Central memory CD8-positive, alpha-beta T cell (primary cell): ENCODE measurements around the gene HOXD1.

Experiments used
- ATAC-seq: fragments of 150-1000 bp; cut with Tn5 transposase; replicated peaks from 2 replicates; pipeline ENCODE4 v1.10.0; 2022; ENCODE audit warnings: mild to moderate bottlenecking, moderate FRiP score, moderate number of reproducible peaks; ENCODE audit not compliant: poor library complexity, severe bottlenecking; ENCODE audit errors: extremely low read depth
- DNase-seq, 2 donors: peaks; one replicate each; pipeline ENCODE4 v3.0.0; 2021; ENCODE audit warnings: low spot score in 2 of 2
- H3K27ac Mint-ChIP-seq: one replicate; pipeline ENCODE4 v1.8.0; 2022; ENCODE audit warnings: low read depth, mild to moderate bottlenecking, moderate library complexity, mixed read lengths
- H3K27me3 Mint-ChIP-seq: one replicate; pipeline ENCODE4 v1.8.0; 2022; ENCODE audit warnings: mixed read lengths
- H3K36me3 Mint-ChIP-seq: one replicate; pipeline ENCODE4 v1.8.0; 2022; ENCODE audit warnings: mild to moderate bottlenecking, moderate library complexity, mixed read lengths; ENCODE audit not compliant: insufficient read depth
- H3K4me1 Mint-ChIP-seq: one replicate; pipeline ENCODE4 v1.8.0; 2022; ENCODE audit warnings: mixed read lengths
- H3K4me3 Mint-ChIP-seq: one replicate; pipeline ENCODE4 v1.8.0; 2022; ENCODE audit warnings: mild to moderate bottlenecking, moderate library complexity, mixed read lengths
- H3K9me3 Mint-ChIP-seq: one replicate; pipeline ENCODE4 v1.8.0; 2022; ENCODE audit warnings: mixed read lengths

The HOXD1 gene

GRCh38 chr2:176213406-176213805, 24.9 kb downstream of the HOXD1 start:
- peaks cover 25% of the 10 kb centered on the region for H3K27me3 Mint-ChIP-seq
- no peaks in the 10 kb centered on the region for H3K4me1 Mint-ChIP-seq
- no peak for DNase-seq
- no peaks in the 10 kb centered on the region for H3K36me3 Mint-ChIP-seq
- no peak for ATAC-seq
- H3K9me3 Mint-ChIP-seq, result no peaks in the 10 kb centered on the region
- H3K4me3 Mint-ChIP-seq, result no peak overlapping the region
- H3K27ac Mint-ChIP-seq, result no peak overlapping the region

GRCh38 chr2:176227874-176228273, 39.4 kb downstream of the HOXD1 start:
- H3K4me1 Mint-ChIP-seq, result no peaks in the 10 kb centered on the region
- H3K9me3 Mint-ChIP-seq, result no peaks in the 10 kb centered on the region
- no peak overlapping the region for H3K4me3 Mint-ChIP-seq
- DNase-seq (no peak), ATAC-seq (no peak)
- H3K27ac Mint-ChIP-seq, result no peak overlapping the region
- no peaks in the 10 kb centered on the region for H3K36me3 Mint-ChIP-seq
- peaks cover 83% of the 10 kb centered on the region for H3K27me3 Mint-ChIP-seq

DNA sequence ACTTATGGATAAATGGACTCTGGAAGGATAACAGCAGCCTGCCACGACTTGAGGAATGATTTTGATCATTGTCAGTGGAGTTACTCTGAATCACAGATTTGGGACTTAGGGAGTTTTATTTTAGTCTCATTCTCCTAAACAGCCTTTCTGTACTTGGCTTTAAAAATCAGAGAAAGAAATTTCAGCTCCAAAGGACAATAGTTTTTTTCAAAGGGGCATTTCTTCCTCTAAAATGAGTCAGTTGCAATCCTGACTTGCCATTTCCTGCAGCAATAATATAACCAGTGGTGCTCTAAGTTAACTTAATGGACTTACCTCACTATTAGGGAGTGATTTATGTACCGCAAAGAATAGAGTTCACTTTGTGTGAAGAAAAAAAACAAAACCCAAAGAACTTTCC, 45.7 kb downstream of the HOXD1 start:
- H3K27me3 Mint-ChIP-seq, result peaks cover 62% of the 10 kb centered on the region
- ATAC-seq, result no peak

DNA sequence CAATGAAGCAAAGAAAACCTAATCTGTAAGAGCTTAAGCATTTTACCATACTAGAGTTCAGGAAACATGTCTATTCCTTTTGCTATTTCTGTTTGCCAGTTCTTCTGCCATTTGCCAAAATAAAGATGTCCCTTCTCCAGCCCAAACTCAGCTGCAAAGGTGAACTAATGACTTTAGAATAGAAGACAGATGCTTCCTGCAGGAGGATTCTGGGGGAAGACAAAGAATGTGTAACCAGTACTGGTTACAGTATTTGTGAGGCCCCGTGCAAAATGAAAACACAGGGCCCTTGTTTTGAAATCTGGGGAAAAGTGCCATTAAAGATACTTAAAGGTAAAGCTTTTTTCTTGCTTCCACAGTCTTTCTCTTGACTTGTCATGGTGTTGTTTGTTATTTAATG, 46.5 kb downstream of the HOXD1 start:
- no peaks in the 10 kb centered on the region for H3K4me1 Mint-ChIP-seq
- no peak for DNase-seq
- ATAC-seq, result no peak
- no peaks in the 10 kb centered on the region for H3K9me3 Mint-ChIP-seq
- peaks cover 62% of the 10 kb centered on the region for H3K27me3 Mint-ChIP-seq
- H3K36me3 Mint-ChIP-seq, result no peaks in the 10 kb centered on the region
- no peak overlapping the region for H3K4me3 Mint-ChIP-seq
- H3K27ac Mint-ChIP-seq, result no peak overlapping the region

More for the DNA sequence above, 45.7 kb downstream of the HOXD1 start:
- Mint-ChIP-seq H3K9me3 (no peaks in the 10 kb centered on the region), H3K36me3 (no peaks in the 10 kb centered on the region), H3K4me3 (no peak overlapping the region), H3K27ac (no peak overlapping the region), H3K4me1 (no peaks in the 10 kb centered on the region)
- DNase-seq, result no peak

DNA sequence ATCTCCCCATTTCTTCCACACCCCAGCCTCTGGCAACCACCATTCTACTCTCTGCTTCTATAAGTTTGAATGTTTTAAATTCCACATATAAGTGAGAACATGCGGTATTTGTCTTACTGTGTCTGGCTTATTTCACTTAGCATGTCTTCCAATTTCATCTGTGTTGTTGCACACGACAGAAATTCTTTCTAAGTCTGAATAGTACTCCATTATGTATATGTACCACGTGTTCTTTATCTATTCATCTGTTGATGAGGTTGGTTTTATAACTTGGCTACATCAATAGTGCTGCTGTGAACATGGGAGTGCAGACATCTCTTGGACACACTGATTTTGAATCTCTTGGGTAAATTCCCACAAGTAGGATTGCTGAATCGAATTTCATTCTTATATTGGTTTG, 49.0 kb downstream of the HOXD1 start:
- Mint-ChIP-seq H3K36me3 (no peaks in the 10 kb centered on the region), H3K4me3 (no peak overlapping the region), H3K27me3 (peaks cover 49% of the 10 kb centered on the region), H3K27ac (no peak overlapping the region), H3K9me3 (no peaks in the 10 kb centered on the region), H3K4me1 (no peaks in the 10 kb centered on the region)
- ATAC-seq, result no peak
- DNase-seq, result no peak

GRCh38 chr2:176239031-176239430, 50.6 kb downstream of the HOXD1 start:
- no peak overlapping the region for H3K4me3 Mint-ChIP-seq
- H3K27me3 Mint-ChIP-seq, result peaks cover 40% of the 10 kb centered on the region
- DNase-seq (no peak), ATAC-seq (no peak)
- H3K4me1 Mint-ChIP-seq, result no peaks in the 10 kb centered on the region
- no peaks in the 10 kb centered on the region for H3K9me3 Mint-ChIP-seq
- H3K27ac Mint-ChIP-seq, result no peak overlapping the region
- H3K36me3 Mint-ChIP-seq, result no peaks in the 10 kb centered on the region

DNA sequence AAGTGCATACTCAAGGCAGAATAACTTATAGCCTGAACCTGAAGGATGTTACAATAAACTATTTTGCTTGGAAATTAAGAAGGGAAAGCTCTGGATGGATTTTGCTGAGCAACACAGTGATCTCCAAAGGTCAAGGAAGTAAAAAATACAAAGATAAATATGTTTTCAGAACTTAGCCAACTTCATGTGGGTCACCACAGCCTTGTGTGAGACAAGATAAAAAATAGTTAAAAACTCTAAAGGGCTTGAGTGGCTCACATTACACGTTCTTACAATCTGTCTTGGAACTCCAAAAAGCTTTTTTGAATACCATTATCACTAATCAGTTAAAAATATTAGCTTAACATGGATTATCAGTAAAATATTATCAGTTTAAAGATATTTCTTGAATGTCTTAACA, 51.8 kb downstream of the HOXD1 start:
- Mint-ChIP-seq H3K9me3 (no peaks in the 10 kb centered on the region), H3K4me1 (no peaks in the 10 kb centered on the region), H3K4me3 (no peak overlapping the region), H3K36me3 (no peaks in the 10 kb centered on the region), H3K27ac (no peak overlapping the region), H3K27me3 (peaks cover 38% of the 10 kb centered on the region)
- DNase-seq (no peak), ATAC-seq (no peak)
